CD14-positive monocyte (primary cell): ENCODE results near the gene GPR139. TPM values are rescaled to one million over a fixed set of nuclear protein-coding genes. Genes with fewer than 3 reads are reported as not detected.

Experiments used
- DNase-seq, 3 donors: peaks; one replicate each; pipeline ENCODE4 v3.0.0-alpha.2; 2011 to 2022
- H2AFZ ChIP-seq: 2 replicates; pipeline ENCODE4 v1.6.0; 2012; ENCODE audit warnings: mild to moderate bottlenecking, low read depth, low read length, inconsistent platforms; ENCODE audit not compliant: insufficient read depth, poor library complexity, severe bottlenecking
- H3K27ac ChIP-seq, 2 donors: 1 replicate in 1 of 2; 2 replicates in 1 of 2; pipeline ENCODE4 v1.5.1; 2012 to 2013; ENCODE audit warnings: low read length in 2 of 2, control low read depth in 1 of 2, inconsistent platforms in 1 of 2, low read depth in 1 of 2, mild to moderate bottlenecking in 1 of 2
- H3K27me3 ChIP-seq, 2 donors: one replicate each; pipeline versions ENCODE4 v1.6.0 to v1.6.1; 2011 to 2013; ENCODE audit warnings: low read length in 2 of 2; ENCODE audit not compliant: control insufficient read depth in 2 of 2, insufficient read depth in 2 of 2
- H3K36me3 ChIP-seq, 2 donors: replicated peaks in 1 of 2; 1 replicate in 1 of 2; 2 replicates in 1 of 2; pipeline versions ENCODE4 v1.5.1 to v1.6.1; 2012 to 2013; ENCODE audit warnings: low read length in 2 of 2, control low read depth in 1 of 2, inconsistent platforms in 1 of 2, mild to moderate bottlenecking in 1 of 2; ENCODE audit not compliant: insufficient read depth in 2 of 2, control insufficient read depth in 1 of 2
- H3K4me1 ChIP-seq, 2 donors: 1 replicate in 1 of 2; 2 replicates in 1 of 2; pipeline versions ENCODE4 v1.5.1 to v1.6.1; 2012 to 2013; ENCODE audit warnings: low read length in 2 of 2, control low read depth in 1 of 2, inconsistent platforms in 1 of 2, mild to moderate bottlenecking in 1 of 2, moderate library complexity in 1 of 2; ENCODE audit not compliant: insufficient read depth in 2 of 2, control insufficient read depth in 1 of 2
- H3K4me2 ChIP-seq: replicated peaks from 2 replicates; pipeline ENCODE3; 2012; ENCODE audit warnings: low read length, moderate library complexity, mild to moderate bottlenecking; ENCODE audit not compliant: poor library complexity, severe bottlenecking; ENCODE audit errors: extremely low read depth
- H3K4me3 ChIP-seq, 3 experiments: fragments of 200-600 bp in 1 of 3; sonication (generic) in 1 of 3; replicated peaks in 1 of 3; 1 replicate in 2 of 3; 2 replicates in 1 of 3; pipeline ENCODE4 v1.5.1; 2011 to 2013; ENCODE audit warnings: low read length in 3 of 3, mild to moderate bottlenecking in 3 of 3, control low read depth in 2 of 3, low read depth in 2 of 3, inconsistent platforms in 1 of 3, moderate library complexity in 1 of 3
- H3K79me2 ChIP-seq: 2 replicates; pipeline ENCODE4 v1.6.0; 2012; ENCODE audit warnings: mild to moderate bottlenecking, control low read depth, inconsistent platforms, low read length, moderate library complexity; ENCODE audit not compliant: insufficient read depth
- H3K9ac ChIP-seq: 2 replicates; pipeline ENCODE4 v1.6.0; 2017; ENCODE audit warnings: low read length, mild to moderate bottlenecking; ENCODE audit not compliant: insufficient read depth, poor library complexity, severe bottlenecking
- H3K9me3 ChIP-seq, 2 donors: replicated peaks in 1 of 2; 1 replicate in 1 of 2; 2 replicates in 1 of 2; pipeline versions ENCODE4 v1.5.1 to v1.6.1; 2012 to 2013; ENCODE audit warnings: low read length in 2 of 2, control low read depth in 1 of 2; ENCODE audit not compliant: control insufficient read depth in 1 of 2, insufficient read depth in 1 of 2
- H4K20me1 ChIP-seq: 2 replicates; pipeline ENCODE4 v1.6.0; 2012; ENCODE audit warnings: mild to moderate bottlenecking, low read length, control low read depth, moderate library complexity; ENCODE audit not compliant: insufficient read depth
- H3K27ac Mint-ChIP-seq, 7 donors: one replicate each; pipeline ENCODE4 v1.8.0; 2020; ENCODE audit warnings: mild to moderate bottlenecking in 7 of 7, mixed read lengths in 7 of 7, moderate library complexity in 6 of 7, inconsistent platforms in 2 of 7
- H3K27me3 Mint-ChIP-seq, 3 donors: one replicate each; pipeline ENCODE4 v1.8.0; 2021 to 2022; ENCODE audit warnings: low read depth in 3 of 3, mild to moderate bottlenecking in 3 of 3, mixed read lengths in 3 of 3, moderate library complexity in 3 of 3, inconsistent platforms in 1 of 3
- H3K36me3 Mint-ChIP-seq, 2 donors: one replicate each; pipeline ENCODE4 v1.8.0; 2020; ENCODE audit warnings: mixed read lengths in 2 of 2, inconsistent platforms in 1 of 2, mild to moderate bottlenecking in 1 of 2
- H3K4me1 Mint-ChIP-seq: one replicate; pipeline ENCODE4 v1.8.0; 2020; ENCODE audit warnings: mild to moderate bottlenecking, mixed read lengths
- H3K4me3 Mint-ChIP-seq, 2 donors: one replicate each; pipeline ENCODE4 v1.8.0; 2020; ENCODE audit warnings: mild to moderate bottlenecking in 2 of 2, mixed read lengths in 2 of 2, moderate library complexity in 1 of 2
- H3K9me3 Mint-ChIP-seq, 7 donors: one replicate each; pipeline ENCODE4 v1.8.0; 2020 to 2022; ENCODE audit warnings: mixed read lengths in 7 of 7, mild to moderate bottlenecking in 6 of 7, moderate library complexity in 6 of 7, inconsistent platforms in 2 of 7
- WGBS: methylation state at CpG from one replicate; pipeline ENCODE4 v1.1.5; 2013; ENCODE audit warnings: missing lambda C conversion rate; ENCODE audit not compliant: insufficient coverage; 5-methylcytosine and 5-hydroxymethylcytosine counted together
- intact Hi-C, 2 donors: fragments of 100-400 bp; cut with micrococcal nuclease; formaldehyde crosslinking; loops; one replicate each; pipeline versions ENCODE4 v1.15.0 to v1.15.1; 2023
- polyA plus RNA-seq, 3 donors: library from polyadenylated mRNA; depleted of rRNA in 1 of 3; unstranded in 2 of 3; stranded (reverse) in 1 of 3; fragments of 300-500 nt in 2 of 3; fragments of >200 nt in 1 of 3; fragmentation: Illumina TruSeq in 2 of 3; gene quantifications; 1 replicate in 2 of 3; 2 replicates in 1 of 3; pipeline ENCODE4 v1.2.3, GENCODE V29; 2012 to 2021
- TF ChIP-seq, protein P1 (sequence below): fragments of 200-600 bp; IDR thresholded peaks from one replicate; pipeline ENCODE4 v1.8.0; 2022; ENCODE audit warnings: antibody characterized with exemption, mild to moderate bottlenecking

The GPR139 gene
- polyA plus RNA-seq, 3 donors, result not detected

DNA sequence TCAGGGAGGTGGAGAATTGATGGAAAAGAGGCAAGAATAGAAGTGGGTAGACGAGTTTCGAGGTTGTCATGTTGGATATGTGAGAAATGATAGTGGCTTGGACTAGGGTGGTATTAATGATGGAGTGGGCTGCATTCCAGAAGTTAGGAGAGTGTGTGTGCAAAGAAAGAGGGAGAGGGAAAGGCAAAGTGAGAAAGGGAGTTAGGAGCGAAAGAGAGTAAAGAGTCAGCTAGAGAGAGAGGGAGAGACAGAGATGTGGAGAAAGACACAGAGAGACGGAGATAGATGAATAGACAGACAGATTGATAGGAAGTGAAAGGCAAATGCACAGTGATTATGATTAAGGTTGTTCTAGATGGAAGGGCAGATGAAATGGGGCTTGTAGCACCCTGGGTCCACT, 5.4 kb upstream of the GPR139 start:
- Histone ChIP-seq H3K9ac (no peak overlapping the region), H3K4me2 (no peak overlapping the region), H3K36me3 (no peaks in the 10 kb centered on the region), H3K27me3 (peaks cover 7 to 14% of the 10 kb centered on the region in 2 donors), H3K79me2 (no peaks in the 10 kb centered on the region), H4K20me1 (no peaks in the 10 kb centered on the region), H3K9me3 (no peaks in the 10 kb centered on the region), H3K4me3 (no peak overlapping the region), H3K4me1 (no peaks in the 10 kb centered on the region), H2AFZ (no peak overlapping the region), H3K27ac (no peak overlapping the region)
- peaks cover 23 to 27% (median 24%) of the 10 kb centered on the region in 3 donors for H3K27me3 Mint-ChIP-seq
- H3K9me3 Mint-ChIP-seq, result peaks cover 0 to 6% (median 2%) of the 10 kb centered on the region in 7 donors
- TF ChIP-seq, protein P1, sequence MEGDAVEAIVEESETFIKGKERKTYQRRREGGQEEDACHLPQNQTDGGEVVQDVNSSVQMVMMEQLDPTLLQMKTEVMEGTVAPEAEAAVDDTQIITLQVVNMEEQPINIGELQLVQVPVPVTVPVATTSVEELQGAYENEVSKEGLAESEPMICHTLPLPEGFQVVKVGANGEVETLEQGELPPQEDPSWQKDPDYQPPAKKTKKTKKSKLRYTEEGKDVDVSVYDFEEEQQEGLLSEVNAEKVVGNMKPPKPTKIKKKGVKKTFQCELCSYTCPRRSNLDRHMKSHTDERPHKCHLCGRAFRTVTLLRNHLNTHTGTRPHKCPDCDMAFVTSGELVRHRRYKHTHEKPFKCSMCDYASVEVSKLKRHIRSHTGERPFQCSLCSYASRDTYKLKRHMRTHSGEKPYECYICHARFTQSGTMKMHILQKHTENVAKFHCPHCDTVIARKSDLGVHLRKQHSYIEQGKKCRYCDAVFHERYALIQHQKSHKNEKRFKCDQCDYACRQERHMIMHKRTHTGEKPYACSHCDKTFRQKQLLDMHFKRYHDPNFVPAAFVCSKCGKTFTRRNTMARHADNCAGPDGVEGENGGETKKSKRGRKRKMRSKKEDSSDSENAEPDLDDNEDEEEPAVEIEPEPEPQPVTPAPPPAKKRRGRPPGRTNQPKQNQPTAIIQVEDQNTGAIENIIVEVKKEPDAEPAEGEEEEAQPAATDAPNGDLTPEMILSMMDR, result no peak
- 93% methylated on average over 4 of the region's 4 CpGs for WGBS
- H3K4me1 Mint-ChIP-seq, result no peaks in the 10 kb centered on the region
- no peak for DNase-seq
- H3K27ac Mint-ChIP-seq, result no peak overlapping the region
- no peaks in the 10 kb centered on the region for H3K36me3 Mint-ChIP-seq
- intact Hi-C loops, result no loop called here
- H3K4me3 Mint-ChIP-seq, result no peak overlapping the region

DNA sequence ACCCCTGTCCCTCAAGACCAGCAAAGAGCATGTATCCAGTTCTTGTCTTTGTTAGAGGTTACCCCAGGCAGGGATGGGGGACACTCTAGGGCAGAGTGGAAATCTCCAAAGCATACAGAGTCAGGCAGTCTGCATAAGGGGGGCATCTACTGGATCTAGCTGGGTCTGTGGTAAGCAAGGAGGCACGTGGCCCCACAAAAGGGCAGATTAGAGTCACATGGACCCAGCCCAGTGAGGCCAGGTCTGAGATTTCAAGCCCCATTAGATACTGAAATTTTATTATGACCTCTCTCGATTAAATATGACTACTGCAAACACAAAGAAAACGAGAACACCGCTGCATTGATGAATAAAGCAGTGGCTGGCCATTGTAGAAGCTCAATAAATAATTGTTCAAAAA, 1.6 kb upstream of the GPR139 start:
- Histone ChIP-seq H2AFZ (no peak overlapping the region), H3K9ac (no peak overlapping the region), H3K9me3 (no peaks in the 10 kb centered on the region), H3K79me2 (no peaks in the 10 kb centered on the region), H3K4me3 (no peak overlapping the region), H3K4me1 (no peaks in the 10 kb centered on the region), H3K36me3 (no peaks in the 10 kb centered on the region), H3K27ac (no peak overlapping the region), H3K4me2 (no peak overlapping the region), H4K20me1 (no peaks in the 10 kb centered on the region), H3K27me3 (peaks cover 10 to 38% of the 10 kb centered on the region in 2 donors)
- DNase-seq, result no peak
- no CpG with 5 or more reads among the region's 4 CpGs for WGBS
- Mint-ChIP-seq H3K9me3 (peaks cover 0 to 11% (median 1%) of the 10 kb centered on the region in 7 donors), H3K27ac (peak overlapping the region in 1 of 7 donors; percentile 13), H3K4me3 (no peak overlapping the region), H3K36me3 (no peaks in the 10 kb centered on the region), H3K27me3 (peaks cover 42 to 48% (median 44%) of the 10 kb centered on the region in 3 donors), H3K4me1 (no peaks in the 10 kb centered on the region)
- TF ChIP-seq, protein P1, result no peak
- intact Hi-C loops, result no loop called here
